GM12878 (cell line): Measurements from ENCODE around the gene MEAK7. TPM values are rescaled to one million over a fixed set of nuclear protein-coding genes. Genes with fewer than 3 reads are reported as not detected.

ENCODE experiments used
- ATAC-seq: fragments of 200-7000 bp; cut with Tn5 transposase; 3 replicates; pipeline ENCODE4 v1.9.1; 2020; ENCODE audit warnings: mild to moderate bottlenecking, moderate library complexity
- BruUV-seq: library from RNA; stranded (reverse); fragments of 400-500 nt; replicated peaks from 2 replicates; lab custom pipeline; 2021; lab: Mats Ljungman, UMichigan
- CTCF ChIA-PET: fragments of 300-600 bp; sonication (Branson Sonifier 250); formaldehyde crosslinking; extraction: SDS; loops from one replicate; lab custom pipeline; 2021; ENCODE audit warnings: inconsistent platforms; lab: Yijun Ruan, JAX
- POLR2A ChIA-PET: fragments of 350-600 bp; formaldehyde crosslinking; extraction: SDS; loops from one replicate; lab custom pipeline; 2021; ENCODE audit warnings: inconsistent platforms; lab: Charles Lee
- RAD21 ChIA-PET: fragments of 300-600 bp; sonication (Branson Sonifier 250); formaldehyde crosslinking; loops from one replicate; lab custom pipeline; 2023; ENCODE audit warnings: antibody characterized with exemption; ENCODE audit not compliant: unreplicated experiment; lab: Charles Lee
- SMC1A ChIA-PET: fragments of 300-600 bp; sonication (Branson Sonifier 250); formaldehyde crosslinking; loops from one replicate; lab custom pipeline; 2023; ENCODE audit not compliant: unreplicated experiment, uncharacterized antibody; lab: Charles Lee
- DNase-seq: peaks from one replicate; pipeline ENCODE4 v3.0.0-alpha.2; 2011; ENCODE audit warnings: low read depth, low spot score
- FAIRE-seq: peaks from 3 replicates; lab custom pipeline; 2011; peaks lifted over from hg19 to GRCh38; lab: Jason Lieb, UNC
- H2AFZ ChIP-seq: 2 replicates; pipeline ENCODE4 v1.6.0; 2011; ENCODE audit warnings: low read depth, low read length, control low read depth; ENCODE audit not compliant: control insufficient read depth
- H3K27ac ChIP-seq: 2 replicates; pipeline ENCODE4 v1.5.1; 2011; ENCODE audit warnings: control low read depth; ENCODE audit not compliant: control insufficient read depth, insufficient read depth
- H3K27me3 ChIP-seq, 2 experiments: replicated peaks in 1 of 2; 2 replicates each; pipeline versions ENCODE4 v1.6.0 to v1.6.1; 2011; ENCODE audit warnings: low read length in 1 of 2; ENCODE audit not compliant: control insufficient read depth in 2 of 2, insufficient read depth in 2 of 2
- H3K36me3 ChIP-seq, 2 experiments: 2 replicates each; pipeline ENCODE4 v1.5.1; 2011; ENCODE audit warnings: low read length in 1 of 2; ENCODE audit not compliant: control insufficient read depth in 2 of 2, insufficient read depth in 2 of 2
- H3K4me1 ChIP-seq: 2 replicates; pipeline ENCODE4 v1.6.1; 2011; ENCODE audit warnings: mild to moderate bottlenecking, low read length, moderate library complexity, mixed read lengths; ENCODE audit not compliant: control insufficient read depth, insufficient read depth
- H3K4me2 ChIP-seq: 2 replicates; pipeline ENCODE4 v1.6.0; 2011; ENCODE audit warnings: control low read depth; ENCODE audit not compliant: control insufficient read depth, insufficient read depth
- H3K4me3 ChIP-seq: fragments of 200-600 bp; sonication (generic); 2 replicates; pipeline ENCODE4 v1.5.1; 2016
- H3K79me2 ChIP-seq: 2 replicates; pipeline ENCODE4 v1.6.0; 2011; ENCODE audit warnings: low read length; ENCODE audit not compliant: control insufficient read depth, insufficient read depth
- H3K9ac ChIP-seq: 2 replicates; pipeline ENCODE4 v1.8.0; 2011; ENCODE audit warnings: low read length, control low read depth, mixed read lengths; ENCODE audit not compliant: control insufficient read depth, insufficient read depth
- H3K9me3 ChIP-seq: replicated peaks from 3 replicates; pipeline ENCODE4 v1.5.1; 2011; ENCODE audit warnings: mild to moderate bottlenecking, low read length; ENCODE audit not compliant: control insufficient read depth, insufficient read depth
- H4K20me1 ChIP-seq: 2 replicates; pipeline ENCODE4 v1.6.0; 2011; ENCODE audit not compliant: control insufficient read depth, insufficient read depth
- E4F1 ChIP-seq: fragments of 450-650 bp; IDR thresholded peaks from 2 replicates; pipeline ENCODE4 v1.6.1; 2018; ENCODE audit warnings: borderline replicate concordance, mild to moderate bottlenecking; ENCODE audit not compliant: partially characterized antibody
- HCFC1 ChIP-seq: fragments of 150-350 bp; IDR thresholded peaks from 2 replicates; pipeline ENCODE4 v1.6.1; 2014; ENCODE audit warnings: low read length
- KDM1A ChIP-seq: fragments of 200-600 bp; sonication (generic); IDR thresholded peaks from 2 replicates; pipeline ENCODE4 v1.6.1; 2016; ENCODE audit warnings: borderline replicate concordance
- RELB ChIP-seq: fragments of 450-650 bp; IDR thresholded peaks from 2 replicates; pipeline ENCODE4 v1.6.1; 2017; ENCODE audit warnings: low read depth, mild to moderate bottlenecking, moderate library complexity
- WGBS: methylation state at CpG from one replicate; pipeline ENCODE4 v1.1.6; 2016; ENCODE audit warnings: low lambda C conversion rate; ENCODE audit not compliant: insufficient replicate concordance, insufficient coverage; ENCODE audit errors: missing lambda C conversion rate; 5-methylcytosine and 5-hydroxymethylcytosine counted together
- in situ Hi-C: fragments of 300-500 bp; cut with MboI; formaldehyde crosslinking; loops from 9 replicates; pipeline ENCODE4 v1.14.3; 2018; ENCODE audit warnings: mixed read lengths
- intact Hi-C: fragments of 100-400 bp; cut with micrococcal nuclease; formaldehyde crosslinking; loops from one replicate; pipeline ENCODE4 v1.14.2; 2022; ENCODE audit not compliant: unreplicated experiment
- polyA plus RNA-seq, 11 experiments: library from polyadenylated mRNA; depleted of rRNA in 4 of 11; unstranded in 6 of 11; stranded (reverse) in 5 of 11; fragments of >200 nt; fragmentation: Nextera tagmentation in 4 of 11; fragmentation: Illumina TruSeq in 1 of 11; extraction: Ambion mirVana in 4 of 11; extraction: Trizol in 1 of 11; gene quantifications; 1 replicate in 1 of 11; 2 replicates in 10 of 11; pipeline versions ENCODE4 v1.2.1 to v1.2.3, GENCODE V29; 2011 to 2016; ENCODE audit warnings: inconsistent platforms in 2 of 11, missing spikeins in 2 of 11, low read depth in 1 of 11
- total RNA-seq, 4 experiments: library from RNA; depleted of rRNA in 3 of 4; stranded (reverse); fragments of >200 nt in 3 of 4; fragmentation: Illumina TruSeq in 1 of 4; extraction: Trizol in 1 of 4; gene quantifications; 2 replicates each; pipeline versions ENCODE4 v1.2.1 to v1.2.3, GENCODE V29; 2013 to 2021
- TF ChIP-seq, protein P1 (sequence below): IDR thresholded peaks from 2 replicates; pipeline ENCODE4 v1.6.1; 2011; ENCODE audit warnings: low read depth, low read length, improper control_type of control experiment, borderline replicate concordance
- TF ChIP-seq, protein P2 (sequence below): fragments of 450-650 bp; IDR thresholded peaks from 2 replicates; pipeline ENCODE4 v1.6.1; 2016; ENCODE audit warnings: mild to moderate bottlenecking

Gene MEAK7
- total and polyA plus RNA-seq, 10 of the 15 experiments (the other 5 are each of a cell fraction or from before 2014, with no cell fraction given), result 1.4 to 11.9 (median 6.4) TPM

DNA sequence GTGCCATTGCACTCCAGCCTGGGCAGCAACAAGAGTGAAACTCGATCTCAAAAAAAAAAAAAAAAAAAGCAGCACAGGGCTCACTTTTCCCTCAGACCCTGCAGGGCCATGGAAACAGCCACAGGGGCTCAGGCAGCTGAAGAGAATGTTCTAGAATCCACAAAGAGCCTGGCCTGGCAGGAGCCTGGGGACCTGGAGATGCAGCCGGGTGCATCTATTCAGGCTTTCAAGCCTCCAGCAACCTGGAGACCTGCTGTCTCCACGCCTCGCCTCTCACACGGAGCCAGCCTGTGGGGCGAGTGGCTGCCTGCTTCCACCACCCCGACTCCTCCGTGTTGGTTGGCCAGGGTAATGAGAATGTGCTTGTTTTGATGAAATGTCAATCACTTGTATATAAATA is 44.0 kb upstream of the MEAK7 start:
- Histone ChIP-seq H3K79me2 (no peaks in the 10 kb centered on the region), H3K27me3 (peaks cover 0 to 2% of the 10 kb centered on the region in 2 experiments; a peak in 1 of 4 replicates), H4K20me1 (no peaks in the 10 kb centered on the region), H3K27ac (no peak overlapping the region), H3K4me1 (peaks cover 12% of the 10 kb centered on the region), H3K9ac (no peak overlapping the region), H3K36me3 (no peaks in the 10 kb centered on the region), H3K4me3 (no peak overlapping the region), H3K4me2 (no peak overlapping the region), H2AFZ (no peak overlapping the region), H3K9me3 (no peaks in the 10 kb centered on the region)
- BruUV-seq, result no TSS peak
- FAIRE-seq (no peak), DNase-seq (no peak), ATAC-seq (no peak)
- in situ Hi-C loops, result no loop called here
- WGBS, result 83% methylated on average over 7 of the region's 8 CpGs
- SMC1A ChIA-PET, result no interaction called here
- POLR2A ChIA-PET, result no interaction called here
- TF ChIP-seq, protein P1, sequence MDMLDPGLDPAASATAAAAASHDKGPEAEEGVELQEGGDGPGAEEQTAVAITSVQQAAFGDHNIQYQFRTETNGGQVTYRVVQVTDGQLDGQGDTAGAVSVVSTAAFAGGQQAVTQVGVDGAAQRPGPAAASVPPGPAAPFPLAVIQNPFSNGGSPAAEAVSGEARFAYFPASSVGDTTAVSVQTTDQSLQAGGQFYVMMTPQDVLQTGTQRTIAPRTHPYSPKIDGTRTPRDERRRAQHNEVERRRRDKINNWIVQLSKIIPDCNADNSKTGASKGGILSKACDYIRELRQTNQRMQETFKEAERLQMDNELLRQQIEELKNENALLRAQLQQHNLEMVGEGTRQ, result no peak
- TF ChIP-seq RELB (no peak), HCFC1 (no peak), E4F1 (no peak), KDM1A (no peak)
- TF ChIP-seq, protein P2, sequence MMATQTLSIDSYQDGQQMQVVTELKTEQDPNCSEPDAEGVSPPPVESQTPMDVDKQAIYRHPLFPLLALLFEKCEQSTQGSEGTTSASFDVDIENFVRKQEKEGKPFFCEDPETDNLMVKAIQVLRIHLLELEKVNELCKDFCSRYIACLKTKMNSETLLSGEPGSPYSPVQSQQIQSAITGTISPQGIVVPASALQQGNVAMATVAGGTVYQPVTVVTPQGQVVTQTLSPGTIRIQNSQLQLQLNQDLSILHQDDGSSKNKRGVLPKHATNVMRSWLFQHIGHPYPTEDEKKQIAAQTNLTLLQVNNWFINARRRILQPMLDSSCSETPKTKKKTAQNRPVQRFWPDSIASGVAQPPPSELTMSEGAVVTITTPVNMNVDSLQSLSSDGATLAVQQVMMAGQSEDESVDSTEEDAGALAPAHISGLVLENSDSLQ, result no peak
- CTCF ChIA-PET, result no interaction called here
- RAD21 ChIA-PET, result no interaction called here
- intact Hi-C loops, result no loop called here
